Astrocyte of the cerebellum (primary cell): ENCODE results near the gene SUMF1.

Source experiments
- DNase-seq: peaks from one replicate; pipeline ENCODE4 v3.0.0-alpha.2; 2011; ENCODE audit warnings: low read depth
- H3K4me3 ChIP-seq: 2 replicates; pipeline ENCODE4 v1.5.1; 2011; ENCODE audit warnings: mild to moderate bottlenecking, low read depth, low read length, moderate library complexity
- in situ Hi-C: cut with HindIII; loops from 2 replicates; pipeline ENCODE4 v1.10.0; 2017; ENCODE audit warnings: low sequenced_read_pairs
- TF ChIP-seq, protein P1 (sequence below): IDR thresholded peaks from 2 replicates; pipeline ENCODE4 v1.5.1; 2012; ENCODE audit warnings: low read length, low read depth, moderate library complexity, mild to moderate bottlenecking; ENCODE audit errors: missing control alignments

SUMF1 gene

DNA sequence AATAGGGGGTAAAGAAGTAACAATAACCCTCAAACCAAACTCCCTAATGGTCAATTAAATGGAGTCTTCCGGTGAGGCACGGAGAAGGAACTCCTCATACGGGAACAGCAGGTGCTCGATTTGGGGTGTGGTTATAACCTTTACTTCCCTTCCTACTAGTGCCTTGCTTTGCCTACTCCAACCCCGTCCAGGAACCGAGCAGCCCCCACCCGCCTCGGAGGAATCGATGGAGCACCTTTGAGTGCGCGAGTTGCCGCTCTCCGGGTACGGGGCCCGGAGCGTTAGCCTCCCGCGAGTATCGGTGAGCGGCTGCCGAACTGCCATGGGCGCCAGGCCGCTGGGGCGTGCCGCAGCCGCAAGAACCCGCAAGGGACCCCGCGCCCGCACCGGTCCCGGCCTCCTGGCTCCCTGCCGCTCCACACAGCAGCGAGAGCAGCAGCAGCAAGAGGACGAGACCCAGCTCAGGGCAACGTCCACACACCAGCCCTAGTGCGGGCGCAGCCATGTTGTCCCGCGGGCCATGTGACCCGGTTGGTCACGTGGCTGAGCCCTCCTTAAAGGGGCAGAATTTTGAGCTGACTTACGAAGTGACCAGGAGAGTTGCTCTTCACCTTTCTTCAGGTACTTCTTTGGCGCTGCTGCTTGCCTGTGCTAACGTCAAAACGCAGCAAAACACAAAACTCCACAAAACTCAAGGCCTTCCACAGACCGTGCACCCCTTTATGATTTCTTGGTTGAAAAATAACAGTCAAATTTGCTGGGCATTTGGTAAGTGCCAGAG lies at the start of gene SUMF1:
Gene SUMF1, minus strand, starts transcription at position 529 of the 781 bp plus-strand sequence. Its CDS starts 24 bp downstream, at position 505.
- peak within 1 kb of the TSS; percentile 71 for H3K4me3 ChIP-seq

DNA sequence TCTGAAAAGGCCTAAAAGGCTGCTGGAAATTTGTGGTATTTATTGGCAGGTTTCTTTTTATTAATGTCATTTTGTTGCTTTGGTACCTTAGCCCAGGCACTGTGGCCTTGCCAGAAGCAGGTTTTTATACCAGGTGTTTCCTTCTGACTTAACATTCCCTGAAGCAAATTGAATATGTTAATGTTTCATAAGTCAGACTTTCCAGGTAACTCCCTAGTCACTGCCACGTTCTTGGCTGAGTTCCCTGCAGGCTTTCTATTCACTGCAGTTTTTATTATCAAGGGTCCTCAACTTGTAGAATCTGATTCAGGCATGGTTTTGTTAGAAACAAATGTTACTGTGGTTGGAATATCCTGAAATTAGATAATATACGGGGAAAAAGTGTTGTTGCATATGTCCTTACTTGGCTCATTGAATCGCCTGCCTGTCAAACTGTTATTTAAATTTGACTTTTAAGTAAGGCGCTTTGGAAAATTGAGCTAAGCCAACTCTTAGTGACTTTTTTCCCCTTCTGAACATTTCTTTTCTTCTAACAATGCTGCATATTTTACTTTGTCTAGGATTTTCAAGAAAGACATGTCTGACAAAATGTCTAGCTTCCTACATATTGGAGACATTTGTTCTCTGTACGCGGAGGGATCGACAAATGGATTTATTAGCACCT lies 49.0 kb upstream of the SUMF1 start:
- DNase-seq = no peak
- no peak overlapping the region for H3K4me3 ChIP-seq
- in situ Hi-C loops = no loop called here
- TF ChIP-seq, protein P1, sequence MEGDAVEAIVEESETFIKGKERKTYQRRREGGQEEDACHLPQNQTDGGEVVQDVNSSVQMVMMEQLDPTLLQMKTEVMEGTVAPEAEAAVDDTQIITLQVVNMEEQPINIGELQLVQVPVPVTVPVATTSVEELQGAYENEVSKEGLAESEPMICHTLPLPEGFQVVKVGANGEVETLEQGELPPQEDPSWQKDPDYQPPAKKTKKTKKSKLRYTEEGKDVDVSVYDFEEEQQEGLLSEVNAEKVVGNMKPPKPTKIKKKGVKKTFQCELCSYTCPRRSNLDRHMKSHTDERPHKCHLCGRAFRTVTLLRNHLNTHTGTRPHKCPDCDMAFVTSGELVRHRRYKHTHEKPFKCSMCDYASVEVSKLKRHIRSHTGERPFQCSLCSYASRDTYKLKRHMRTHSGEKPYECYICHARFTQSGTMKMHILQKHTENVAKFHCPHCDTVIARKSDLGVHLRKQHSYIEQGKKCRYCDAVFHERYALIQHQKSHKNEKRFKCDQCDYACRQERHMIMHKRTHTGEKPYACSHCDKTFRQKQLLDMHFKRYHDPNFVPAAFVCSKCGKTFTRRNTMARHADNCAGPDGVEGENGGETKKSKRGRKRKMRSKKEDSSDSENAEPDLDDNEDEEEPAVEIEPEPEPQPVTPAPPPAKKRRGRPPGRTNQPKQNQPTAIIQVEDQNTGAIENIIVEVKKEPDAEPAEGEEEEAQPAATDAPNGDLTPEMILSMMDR = no peak

More for the DNA sequence above, at the start of gene SUMF1:
- in situ Hi-C loops = no loop called here
- DNase-seq = peak; percentile 36
- TF ChIP-seq, protein P1 = no peak

DNA sequence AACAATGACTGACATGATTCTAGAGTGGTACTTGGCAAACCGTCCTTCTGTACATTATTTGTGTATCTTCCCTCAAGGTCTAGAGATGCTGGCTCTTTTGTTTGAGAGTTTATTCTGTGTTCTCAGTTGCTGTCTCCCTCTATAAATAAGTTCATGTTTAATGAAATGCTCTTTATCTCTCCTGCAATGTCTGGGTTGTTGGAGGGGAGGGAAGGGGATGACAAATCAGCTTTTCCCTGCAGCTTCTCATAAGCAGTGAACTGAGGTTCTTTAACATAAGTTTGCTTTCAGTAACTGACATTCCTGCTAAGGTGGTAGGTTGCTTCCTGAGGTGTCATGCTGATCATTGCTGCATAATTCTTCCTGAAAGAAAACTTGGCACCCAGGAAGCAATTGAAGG lies 47.8 kb upstream of the SUMF1 start:
- H3K4me3 ChIP-seq = no peak overlapping the region
- TF ChIP-seq, protein P1 = no peak
- DNase-seq = no peak
- in situ Hi-C loops = no loop called here

DNA sequence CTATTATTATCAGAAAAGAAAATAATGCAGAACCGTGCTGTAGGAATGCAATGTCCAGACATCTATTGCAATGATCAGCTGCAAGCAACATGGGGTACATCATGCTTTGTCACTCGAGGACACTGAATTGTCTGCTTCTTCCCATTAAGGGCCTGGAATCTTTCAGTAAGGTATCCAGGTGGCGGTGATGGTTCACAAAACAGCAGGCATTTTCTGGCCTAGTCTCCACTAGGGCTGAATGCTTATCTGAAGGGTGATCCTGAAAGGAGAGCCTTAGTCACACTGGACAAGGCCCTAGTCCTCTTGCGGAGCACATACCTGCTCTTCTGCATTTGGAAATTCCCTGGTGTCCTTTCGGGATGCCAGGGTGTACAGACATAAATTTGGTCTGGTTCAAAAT lies 47.3 kb upstream of the SUMF1 start:
- TF ChIP-seq, protein P1 = no peak
- no peak overlapping the region for H3K4me3 ChIP-seq
- in situ Hi-C loops = no loop called here
- DNase-seq = no peak

DNA sequence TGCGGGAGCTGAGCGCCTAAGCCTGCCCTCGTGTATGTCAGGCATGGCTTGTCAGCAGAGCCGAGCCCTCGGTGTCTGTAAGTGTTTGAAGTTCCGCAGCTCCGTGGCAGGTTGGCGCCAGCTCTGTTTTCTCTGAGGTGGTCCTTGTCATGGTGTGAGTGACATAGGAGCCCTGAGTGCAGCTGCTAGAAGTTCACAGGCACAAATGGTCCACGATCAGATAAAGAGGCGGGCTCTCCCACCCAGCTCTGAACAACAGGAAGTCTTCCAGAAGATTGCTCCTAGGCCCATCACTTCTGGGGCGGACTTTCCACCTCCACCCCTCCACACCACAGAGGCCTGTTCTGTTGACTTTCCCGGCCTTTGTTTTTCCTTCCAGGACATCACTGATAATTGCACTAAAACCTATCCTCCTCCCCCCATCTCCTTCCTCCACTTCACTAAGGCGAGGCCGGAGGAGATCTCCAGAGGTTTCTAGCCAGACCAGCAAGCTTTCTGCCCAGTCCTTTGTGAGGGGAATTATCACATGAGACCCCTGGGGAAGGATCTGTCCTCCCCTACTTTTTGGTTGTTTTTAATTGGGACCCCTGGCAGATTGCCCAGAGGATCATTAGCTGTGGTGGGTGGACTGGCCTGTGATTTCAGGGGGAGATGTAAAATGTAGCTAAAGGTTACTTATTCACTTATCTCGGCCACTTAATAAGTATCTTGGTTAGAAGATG lies 46.0 kb upstream of the SUMF1 start:
- no peak for DNase-seq
- in situ Hi-C loops = no loop called here
- no peak overlapping the region for H3K4me3 ChIP-seq
- TF ChIP-seq, protein P1 = no peak

DNA sequence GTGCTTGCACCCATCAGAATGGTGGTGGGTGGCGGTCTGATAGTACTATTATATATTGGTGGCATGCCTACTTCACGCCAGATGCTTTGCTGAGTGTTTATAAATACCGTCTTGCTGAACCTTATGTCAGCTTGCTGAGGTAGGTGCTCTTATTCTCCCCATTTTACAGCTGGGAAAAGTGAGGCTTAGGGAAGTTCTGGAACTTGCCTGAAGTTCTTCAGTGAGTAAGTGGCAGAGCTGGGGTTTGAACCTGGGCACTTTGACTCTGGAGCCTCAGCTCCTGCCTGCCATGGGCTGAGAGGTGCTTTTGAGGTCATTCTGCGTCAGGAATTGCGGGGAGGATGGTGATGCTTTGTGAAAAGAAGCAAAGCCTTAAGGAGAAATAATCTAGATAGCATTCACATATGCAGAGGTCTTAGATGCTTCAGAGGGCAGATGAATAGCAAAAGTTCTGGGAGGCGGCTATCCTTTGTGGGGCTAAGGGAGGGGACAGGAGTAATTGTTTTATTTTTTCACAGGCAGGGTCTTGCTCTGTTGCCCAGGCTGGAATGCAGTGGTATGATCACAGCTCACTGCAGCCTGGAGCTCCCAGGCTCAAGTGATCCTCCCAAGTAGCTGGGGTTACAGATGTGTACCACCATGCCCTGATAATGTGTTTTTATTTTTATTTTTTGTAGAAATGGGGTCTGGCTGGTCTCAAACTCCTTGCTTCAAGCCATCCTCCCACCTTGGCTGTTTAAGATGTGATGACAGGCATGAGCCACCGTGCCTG lies 44.6 kb upstream of the SUMF1 start:
- H3K4me3 ChIP-seq = no peak overlapping the region
- TF ChIP-seq, protein P1 = no peak
- DNase-seq = no peak
- in situ Hi-C loops = no loop called here
